ENCODE results near the gene RNF175.
"Not testable (repeated sequence)": the region's sequence is repeated elsewhere in the genome, so short reads cannot be mapped to it uniquely, and the experiment has no call there.

The RNF175 gene

DNA sequence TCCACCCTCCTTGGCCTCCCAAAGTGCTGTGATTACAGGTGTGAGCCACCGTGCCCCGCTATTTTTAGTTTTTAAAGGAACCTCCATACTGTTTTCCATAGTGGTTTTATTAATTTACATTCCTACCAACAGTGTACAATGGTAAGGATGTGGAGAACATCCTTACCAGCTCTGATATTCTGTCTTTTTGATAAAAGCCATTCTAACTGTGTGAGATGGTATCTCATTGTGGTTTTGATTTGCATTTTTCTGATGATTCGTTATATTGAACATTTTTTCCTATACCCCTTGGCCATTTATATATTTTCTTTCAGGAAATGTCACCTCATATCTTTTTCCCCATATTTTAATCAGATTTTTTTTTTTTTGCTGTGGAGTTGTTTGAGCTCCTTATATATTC, 90.0 kb downstream of the RNF175 start:
- Histone ChIP-seq H4K20me1 (no peaks in the 10 kb centered on the region), H3K4me1 (no peaks in the 10 kb centered on the region; a peak in 1 of 20 replicates), H3K4me2 (no peak overlapping the region), H3K9ac (no peak overlapping the region), H3K9me3 (replicated peaks in 1 of 11) (peaks cover 26 to 69% (median 51%) of the 10 kb centered on the region in 11 experiments), H3K27me3 (no peaks in the 10 kb centered on the region), H3K27ac (no peak overlapping the region), H3K4me3 (no peak overlapping the region), H3K36me3 (peaks cover 0 to 21% (median 0%) of the 10 kb centered on the region in 11 experiments; a peak in 6 of 22 replicates)
- TF ChIP-seq Cebpa-rat (IDR thresholded peaks at IDR 0.05): no peak

DNA sequence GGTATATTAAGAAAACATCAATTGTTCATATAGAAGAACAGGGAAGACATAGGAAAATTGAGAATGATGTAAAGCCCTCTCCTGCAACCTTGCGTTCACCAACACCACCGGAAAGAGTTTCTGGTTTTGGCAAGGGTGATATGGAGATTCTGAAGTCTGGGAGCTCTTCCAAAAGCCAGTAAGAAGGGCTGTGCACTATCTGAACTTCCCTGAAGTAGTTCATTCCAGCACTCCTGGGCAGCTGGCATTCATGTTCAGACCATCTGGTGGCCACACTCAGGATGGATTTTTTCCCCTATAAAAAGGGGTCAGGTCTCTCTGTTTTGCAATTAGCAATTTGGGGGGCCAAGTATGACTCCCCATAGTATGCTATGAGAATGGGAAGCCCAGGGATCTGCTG, 91.2 kb downstream of the RNF175 start:
- no peak overlapping the region for H3K4me3 ChIP-seq
- peaks cover 25 to 69% (median 51%) of the 10 kb centered on the region in 11 experiments for H3K9me3 ChIP-seq (replicated peaks in 1 of 11)
- H3K4me1 ChIP-seq: no peaks in the 10 kb centered on the region; a peak in 1 of 20 replicates
- peaks cover 0 to 24% (median 0%) of the 10 kb centered on the region in 11 experiments; a peak in 5 of 22 replicates for H3K36me3 ChIP-seq
- no peak overlapping the region for H3K27ac ChIP-seq
- no peaks in the 10 kb centered on the region for H4K20me1 ChIP-seq
- H3K4me2 ChIP-seq: no peak overlapping the region; a peak in 1 of 22 replicates
- TF ChIP-seq Cebpa-rat (IDR thresholded peaks at IDR 0.05): no peak
- H3K9ac ChIP-seq: no peak overlapping the region
- no peaks in the 10 kb centered on the region for H3K27me3 ChIP-seq

DNA sequence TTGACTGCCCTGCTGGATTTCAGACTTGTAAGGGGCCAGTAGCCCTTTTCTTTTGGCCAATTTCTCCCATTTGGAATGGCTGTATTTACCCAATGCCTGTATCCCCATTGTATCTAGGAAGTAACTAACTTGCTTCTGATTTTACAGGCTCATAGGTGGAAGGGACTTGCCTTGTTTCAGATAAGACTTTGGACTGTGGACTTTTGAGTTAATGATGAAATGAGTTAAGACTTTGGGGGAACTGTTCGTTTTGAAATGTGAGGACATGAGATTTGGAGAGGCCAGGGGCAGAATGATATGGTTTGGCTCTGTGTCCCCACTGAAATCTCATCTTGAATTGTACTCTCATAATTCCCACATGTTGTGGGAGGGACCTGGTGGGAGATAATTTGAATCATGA, 93.3 kb downstream of the RNF175 start:
- not testable (repeated sequence) for H3K27ac ChIP-seq, H3K4me2 ChIP-seq, H3K9ac ChIP-seq, H4K20me1 ChIP-seq, H3K4me3 ChIP-seq, H3K27me3 ChIP-seq
- H3K9me3 ChIP-seq (replicated peaks in 1 of 11): peaks cover 39 to 80% (median 63%) of the 10 kb centered on the region in 11 experiments
- peaks cover 0 to 10% (median 3%) of the 10 kb centered on the region in 10 experiments; a peak in 10 of 20 replicates for H3K4me1 ChIP-seq
- peaks cover 0 to 26% (median 0%) of the 10 kb centered on the region in 11 experiments; a peak in 5 of 22 replicates for H3K36me3 ChIP-seq

DNA sequence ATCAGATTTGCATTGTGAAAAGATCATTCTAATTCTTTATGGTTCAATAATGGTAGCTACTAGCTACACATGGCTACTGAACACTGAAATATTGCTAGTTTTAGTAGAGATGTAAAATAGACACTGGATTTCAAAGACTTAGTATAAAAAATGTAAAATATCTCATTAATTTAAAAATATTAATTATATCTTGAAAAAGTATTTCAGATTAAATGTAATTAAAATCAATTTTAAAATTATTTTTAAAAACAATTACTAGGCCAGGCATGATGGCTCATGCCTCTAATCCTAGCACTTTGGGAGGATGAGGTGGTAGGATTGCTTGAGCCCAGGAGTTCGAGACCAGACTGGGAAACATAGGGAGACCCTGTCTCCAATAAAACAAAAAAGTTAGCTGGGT, 96.2 kb downstream of the RNF175 start:
- H3K9ac ChIP-seq: no peak overlapping the region
- no peak for TF ChIP-seq Cebpa-rat (IDR thresholded peaks at IDR 0.05)
- H4K20me1 ChIP-seq: no peaks in the 10 kb centered on the region
- H3K27me3 ChIP-seq: no peaks in the 10 kb centered on the region
- H3K4me2 ChIP-seq: no peak overlapping the region
- peaks cover 41 to 97% (median 82%) of the 10 kb centered on the region in 11 experiments for H3K9me3 ChIP-seq (replicated peaks in 1 of 11)
- H3K36me3 ChIP-seq: peaks cover 0 to 40% (median 0%) of the 10 kb centered on the region in 11 experiments; a peak in 8 of 22 replicates
- peaks cover 11 to 39% (median 29%) of the 10 kb centered on the region in 10 experiments for H3K4me1 ChIP-seq
- no peak overlapping the region for H3K4me3 ChIP-seq
- H3K27ac ChIP-seq: peak overlapping the region in 4 of 11 experiments; percentile 1 to 25 (median 4); a peak in 2 of 22 replicates

DNA sequence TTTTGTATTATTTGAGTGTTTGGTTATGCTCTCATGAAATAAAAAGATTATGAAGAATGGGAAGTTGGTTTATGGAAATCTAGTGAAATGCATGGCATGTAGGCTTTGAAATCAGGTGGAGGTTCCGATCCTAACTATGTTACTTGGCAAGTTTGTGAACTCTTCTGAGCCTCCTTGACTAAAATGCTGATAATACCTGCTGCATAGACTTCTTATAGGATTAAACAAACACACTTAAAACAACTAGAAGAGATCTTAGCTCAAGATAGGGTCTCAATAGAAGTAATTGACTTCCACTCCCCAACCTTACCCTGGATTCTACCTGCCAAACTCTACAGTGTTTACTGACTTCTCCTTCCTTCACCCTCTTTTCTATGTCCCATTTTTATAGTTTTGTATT, 97.9 kb downstream of the RNF175 start:
- Histone ChIP-seq H3K27me3 (no peaks in the 10 kb centered on the region), H3K36me3 (peaks cover 0 to 41% (median 0%) of the 10 kb centered on the region in 11 experiments; a peak in 8 of 22 replicates), H3K9me3 (replicated peaks in 1 of 11) (peaks cover 45 to 87% (median 75%) of the 10 kb centered on the region in 11 experiments), H3K4me3 (peak overlapping the region in 3 of 10 experiments; percentile 9 to 31 (median 10); a peak in 3 of 20 replicates), H3K27ac (peak overlapping the region; percentile 61 to 99 (median 82); a peak in 21 of 22 replicates), H3K4me1 (peaks cover 11 to 56% (median 46%) of the 10 kb centered on the region in 10 experiments), H4K20me1 (no peaks in the 10 kb centered on the region), H3K9ac (peak overlapping the region in 7 of 11 experiments; percentile 1 to 55 (median 25); a peak in 9 of 22 replicates), H3K4me2 (peak overlapping the region in 7 of 11 experiments; percentile 5 to 89 (median 75); a peak in 6 of 22 replicates)
- TF ChIP-seq Cebpa-rat (IDR thresholded peaks at IDR 0.05): no peak

DNA sequence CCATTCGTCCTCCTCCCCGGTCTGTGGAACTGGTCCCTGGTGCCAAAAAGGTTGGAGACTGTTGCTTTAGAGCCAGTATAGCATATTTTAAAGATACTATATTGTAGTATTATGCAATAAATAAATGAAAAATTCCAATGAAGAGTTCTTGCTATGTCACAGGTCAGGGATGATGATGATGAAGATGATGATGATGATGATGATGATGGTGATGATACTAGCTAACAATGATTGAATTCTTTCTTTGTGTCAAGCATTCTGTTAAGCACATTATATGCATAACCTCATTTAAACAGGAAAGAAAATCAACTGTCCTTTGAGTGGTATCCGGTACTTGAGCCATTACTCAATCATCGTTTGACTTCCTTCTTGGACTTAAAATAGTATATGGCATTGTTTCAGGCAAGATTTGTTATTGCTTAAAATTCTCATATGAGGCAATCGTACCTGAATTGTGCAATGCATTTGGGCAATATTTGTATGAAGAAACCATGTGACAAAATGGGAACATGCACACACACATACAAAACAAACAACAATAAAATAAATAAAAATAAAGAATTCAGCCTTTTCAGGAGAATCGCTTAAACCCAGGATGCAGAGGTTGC, 98.5 kb downstream of the RNF175 start:
- Histone ChIP-seq H3K9me3 (replicated peaks in 1 of 11) (peaks cover 45 to 81% (median 70%) of the 10 kb centered on the region in 11 experiments), H3K9ac (peak overlapping the region in 10 of 11 experiments; percentile 26 to 63 (median 50); a peak in 13 of 22 replicates), H3K27ac (peak overlapping the region; percentile 73 to 99 (median 82)), H3K4me1 (peaks cover 13 to 62% (median 52%) of the 10 kb centered on the region in 10 experiments), H3K4me3 (peak overlapping the region in 2 of 10 experiments; percentile 6 to 31; a peak in 1 of 20 replicates), H3K4me2 (peak overlapping the region; percentile 20 to 89 (median 58); a peak in 21 of 22 replicates), H3K27me3 (no peaks in the 10 kb centered on the region), H4K20me1 (no peaks in the 10 kb centered on the region), H3K36me3 (peaks cover 0 to 40% (median 0%) of the 10 kb centered on the region in 11 experiments; a peak in 8 of 22 replicates)
- peak in 9 of 11 experiments; percentile 29 to 94 (median 76); a peak in 10 of 22 replicates for TF ChIP-seq Cebpa-rat (IDR thresholded peaks at IDR 0.05)

Measured in BLaER1 treated with 17β-estradiol and CSF1 and Interleukin-3, amounts not matched to agents 10 nM and 100 nM (cell line).